HG03060 (cell line): Measurements from ENCODE around the gene GUCY1A2.
"Not testable (repeated sequence)": the region's sequence is repeated elsewhere in the genome, so short reads cannot be mapped to it uniquely, and the experiment has no call there.

Source experiments
- ATAC-seq: cut with Tn5 transposase; IDR thresholded peaks from one replicate; pipeline ENCODE4 v1.9.1; 2021; ENCODE audit warnings: low read depth, moderate number of reproducible peaks; ENCODE audit not compliant: unreplicated experiment

Gene GUCY1A2

GRCh38 chr11:106950067-106950491 lies 68.2 kb downstream of the GUCY1A2 start:
- ATAC-seq: no peak

DNA sequence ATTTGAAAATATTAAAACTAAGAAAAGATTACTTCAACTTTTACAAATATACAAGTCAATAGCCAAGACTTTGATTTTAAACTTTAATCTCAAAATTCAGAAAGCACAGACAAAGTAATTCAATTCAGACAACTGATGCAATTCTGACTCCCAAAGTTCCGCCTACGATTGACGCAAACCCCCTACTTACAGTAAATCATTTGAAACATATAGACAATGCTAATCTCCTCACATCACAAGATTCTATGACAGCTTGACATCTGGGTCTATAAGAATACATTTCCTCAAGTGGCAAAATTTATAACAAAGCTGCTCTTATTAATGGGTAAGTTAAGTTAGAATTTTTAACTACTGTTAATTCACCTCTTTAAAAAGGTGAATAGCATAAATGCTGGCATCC lies 75.2 kb downstream of the GUCY1A2 start:
- no peak for ATAC-seq

GRCh38 chr11:106939157-106939556 lies 79.1 kb downstream of the GUCY1A2 start:
- ATAC-seq: no peak

GRCh38 chr11:106937111-106937510 lies 81.2 kb downstream of the GUCY1A2 start:
- no peak for ATAC-seq

DNA sequence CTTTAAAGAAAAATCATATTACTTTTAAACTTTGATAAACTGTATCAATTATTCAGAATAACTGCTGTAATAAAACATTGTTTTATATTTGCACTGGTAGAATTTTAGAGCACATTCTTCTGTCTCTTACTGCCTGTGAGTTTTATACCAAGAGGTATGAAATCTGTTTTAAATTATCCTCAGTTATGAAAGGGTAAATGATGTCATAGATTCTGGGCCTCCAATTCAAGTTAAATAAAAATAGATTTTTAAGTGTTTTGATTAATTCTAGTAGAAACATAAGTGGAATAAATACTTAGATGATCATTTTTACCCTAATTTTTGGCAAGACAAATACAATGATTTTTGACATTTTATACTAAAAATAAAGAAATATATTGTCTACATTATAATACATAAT lies 93.0 kb downstream of the GUCY1A2 start:
- no peak for ATAC-seq

DNA sequence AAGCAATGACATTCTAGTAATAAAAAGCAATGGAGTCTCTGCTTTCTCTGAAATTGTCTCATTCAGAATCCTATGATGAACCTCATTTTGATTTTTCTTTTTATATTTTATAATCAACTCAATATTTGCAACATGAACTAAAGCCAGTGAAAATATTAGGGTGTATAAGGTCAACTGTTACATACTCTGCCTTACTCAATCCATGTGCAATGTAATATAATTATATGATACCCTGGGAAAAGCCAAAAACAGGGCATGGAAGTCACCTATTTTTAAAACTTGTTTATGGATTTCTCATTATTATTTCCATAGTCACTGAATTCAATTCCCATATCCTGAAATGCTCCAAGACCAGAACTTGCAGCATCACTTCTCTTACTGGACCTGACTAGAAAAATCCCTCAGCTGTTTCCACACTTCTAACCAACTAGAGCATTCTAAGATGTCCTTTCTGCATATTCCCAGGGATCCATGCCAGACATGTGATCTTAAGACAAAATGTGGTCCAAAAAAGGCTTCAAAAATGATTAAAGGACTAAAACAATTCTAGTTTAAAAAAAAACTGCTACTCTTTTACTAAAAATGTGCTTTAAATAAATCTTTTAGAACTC lies 97.3 kb downstream of the GUCY1A2 start:
- ATAC-seq: no peak

- no peak for ATAC-seq
These were observed 100.3 kb downstream of the GUCY1A2 start for GRCh38 chr11:106917973-106918372.

- ATAC-seq: no peak
These were observed 103.9 kb downstream of the GUCY1A2 start for GRCh38 chr11:106914409-106914808.

GRCh38 chr11:106913141-106913540 lies 105.1 kb downstream of the GUCY1A2 start:
- ATAC-seq: no peak

DNA sequence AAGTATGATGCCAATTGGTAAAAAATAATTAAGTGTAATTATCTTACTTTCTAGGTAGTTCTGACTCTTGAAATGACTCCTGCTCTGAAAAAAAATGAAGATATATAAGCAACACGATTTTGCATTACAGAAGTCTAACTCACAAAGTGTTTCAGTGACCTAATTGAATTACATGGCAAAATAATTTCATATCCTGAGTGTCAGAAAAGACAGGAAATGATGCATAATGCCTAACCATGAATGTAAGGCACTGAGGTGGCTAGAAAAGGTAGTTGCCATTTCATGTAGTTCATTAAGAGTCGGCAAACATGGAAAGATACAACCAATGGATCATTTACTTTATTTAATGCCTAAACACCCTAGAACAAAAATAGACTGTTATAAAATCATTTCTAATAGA lies 113.5 kb downstream of the GUCY1A2 start:
- ATAC-seq: no peak

- no peak for ATAC-seq
These were observed 128.6 kb downstream of the GUCY1A2 start for GRCh38 chr11:106889718-106890117.

DNA sequence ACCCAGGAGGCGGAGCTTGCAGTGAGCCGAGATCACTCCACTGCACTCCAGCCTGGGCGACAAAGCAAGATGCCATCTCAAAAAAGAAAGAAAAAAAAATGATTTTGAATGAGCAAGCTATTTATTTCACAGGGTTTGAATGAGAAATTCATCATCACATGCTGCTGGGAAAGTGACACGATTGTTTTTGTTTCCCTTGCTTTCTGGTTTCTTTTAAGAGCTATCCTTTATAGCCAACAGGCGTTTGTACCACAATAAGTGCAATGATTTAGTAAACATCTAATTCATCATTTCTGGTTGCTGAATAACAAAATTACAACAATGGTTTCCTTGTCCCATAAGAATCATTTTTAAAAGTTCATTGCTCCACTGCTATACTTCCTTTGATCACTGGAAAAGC lies 129.9 kb downstream of the GUCY1A2 start:
- ATAC-seq: no peak

- ATAC-seq: not testable (repeated sequence)
These were observed 134.6 kb downstream of the GUCY1A2 start for GRCh38 chr11:106883693-106884092.

DNA sequence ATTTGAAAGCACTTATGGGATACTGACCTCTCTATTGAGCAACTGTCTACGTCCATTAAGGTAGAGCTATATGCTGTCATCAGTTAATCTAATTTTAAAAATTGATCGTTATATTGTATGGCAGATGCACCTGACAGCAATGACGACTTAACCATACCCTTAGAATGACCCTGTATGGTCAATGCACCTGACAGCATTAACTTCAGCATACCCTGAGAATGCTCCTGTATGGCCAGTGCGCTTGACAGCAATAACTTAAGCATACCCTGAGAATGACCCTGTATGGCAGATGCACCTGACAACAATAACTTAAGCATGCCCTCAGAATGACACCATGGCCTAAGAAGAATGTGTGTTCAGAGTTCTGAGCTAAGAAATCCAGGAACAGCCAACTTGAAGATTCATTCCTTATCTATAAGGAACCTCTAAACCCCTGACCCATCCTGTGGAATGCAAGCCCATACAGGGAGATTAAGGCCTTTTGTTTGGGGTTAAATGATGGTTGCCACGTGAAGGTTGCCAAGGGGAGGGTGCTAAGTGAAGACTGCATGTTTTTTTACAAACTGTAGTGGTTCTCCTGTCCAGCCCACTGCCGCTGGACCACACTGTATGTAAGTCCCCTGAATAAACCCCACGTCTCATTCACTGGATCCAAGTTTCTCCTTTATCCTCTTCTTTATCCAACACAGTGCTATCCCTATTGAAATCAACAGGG lies 138.3 kb downstream of the GUCY1A2 start:
- no peak for ATAC-seq

DNA sequence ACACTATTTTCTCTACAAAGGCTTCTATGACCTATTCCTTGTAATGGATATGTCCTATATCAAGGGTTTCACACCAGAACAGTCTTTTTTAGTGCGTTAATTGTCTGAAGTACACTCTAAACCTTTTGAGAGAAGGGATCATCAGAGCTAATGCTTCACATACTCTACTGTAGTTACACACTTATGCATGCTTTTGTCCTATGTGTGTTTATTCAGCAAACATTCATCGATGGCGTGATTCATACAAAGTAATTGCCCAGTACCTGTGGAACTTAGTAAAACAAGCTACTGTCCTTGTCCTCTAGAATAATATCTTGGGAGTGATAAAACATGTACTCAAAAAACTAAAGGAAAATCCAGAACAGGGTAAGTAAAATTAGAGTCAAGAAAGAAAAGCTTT lies 139.2 kb downstream of the GUCY1A2 start:
- no peak for ATAC-seq

DNA sequence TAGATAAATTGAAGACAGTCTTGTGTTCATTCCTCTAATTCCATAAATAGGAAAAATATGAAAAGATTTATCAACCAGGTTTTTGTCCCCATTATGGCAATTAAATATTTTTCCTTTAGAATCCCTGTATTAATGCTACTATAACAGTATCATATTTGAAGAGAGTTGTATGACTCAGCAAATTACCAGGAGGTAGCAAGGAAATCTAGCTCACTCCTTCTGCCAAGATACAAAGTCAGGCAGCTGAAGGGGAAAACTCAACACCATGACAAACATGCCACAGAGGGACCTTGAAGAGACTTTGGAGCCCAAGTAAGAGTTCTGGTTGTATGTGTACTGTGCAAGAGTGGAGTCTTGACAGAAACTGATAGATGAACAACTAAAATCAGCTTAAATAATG lies 143.3 kb downstream of the GUCY1A2 start:
- no peak for ATAC-seq

DNA sequence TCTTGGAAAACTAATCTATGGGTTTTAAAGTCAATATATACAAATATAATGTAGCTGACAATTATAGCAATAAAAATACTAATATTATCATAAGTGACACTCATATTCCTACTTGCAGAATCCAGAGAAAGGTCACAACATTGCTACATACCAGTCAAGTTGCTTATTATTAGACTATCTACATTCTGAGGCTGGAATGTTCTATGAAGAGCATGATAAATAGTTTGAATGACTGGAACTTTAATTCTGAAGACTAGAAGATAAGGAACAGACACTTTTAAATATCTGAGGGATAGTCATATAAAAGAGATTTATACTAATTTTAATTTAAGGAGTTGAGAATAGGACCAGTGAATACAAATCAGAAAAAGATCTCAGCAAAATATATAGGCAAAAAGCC lies 146.0 kb downstream of the GUCY1A2 start:
- ATAC-seq: no peak

DNA sequence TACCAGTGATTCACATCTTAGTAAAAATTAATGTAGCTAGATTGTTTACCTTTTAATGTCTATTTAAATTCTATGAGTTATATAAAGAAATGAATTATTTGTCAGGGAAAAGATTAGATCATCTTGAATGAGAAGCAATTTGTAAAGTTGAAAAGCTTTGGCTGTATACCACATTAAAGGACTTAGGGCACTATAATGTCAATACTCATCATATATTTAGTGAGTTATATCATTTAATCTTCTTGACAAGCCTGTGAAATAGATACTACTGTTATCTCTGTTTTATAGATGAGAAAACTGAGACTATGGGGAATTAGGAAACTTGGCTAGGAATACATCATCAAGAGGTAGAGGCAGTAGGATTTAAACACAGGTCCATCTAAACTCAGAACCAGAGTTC lies 160.1 kb downstream of the GUCY1A2 start:
- no peak for ATAC-seq

GRCh38 chr11:106856566-106856965 lies 161.7 kb downstream of the GUCY1A2 start:
- no peak for ATAC-seq

GRCh38 chr11:106854429-106854828 lies 163.8 kb downstream of the GUCY1A2 start:
- ATAC-seq: no peak

DNA sequence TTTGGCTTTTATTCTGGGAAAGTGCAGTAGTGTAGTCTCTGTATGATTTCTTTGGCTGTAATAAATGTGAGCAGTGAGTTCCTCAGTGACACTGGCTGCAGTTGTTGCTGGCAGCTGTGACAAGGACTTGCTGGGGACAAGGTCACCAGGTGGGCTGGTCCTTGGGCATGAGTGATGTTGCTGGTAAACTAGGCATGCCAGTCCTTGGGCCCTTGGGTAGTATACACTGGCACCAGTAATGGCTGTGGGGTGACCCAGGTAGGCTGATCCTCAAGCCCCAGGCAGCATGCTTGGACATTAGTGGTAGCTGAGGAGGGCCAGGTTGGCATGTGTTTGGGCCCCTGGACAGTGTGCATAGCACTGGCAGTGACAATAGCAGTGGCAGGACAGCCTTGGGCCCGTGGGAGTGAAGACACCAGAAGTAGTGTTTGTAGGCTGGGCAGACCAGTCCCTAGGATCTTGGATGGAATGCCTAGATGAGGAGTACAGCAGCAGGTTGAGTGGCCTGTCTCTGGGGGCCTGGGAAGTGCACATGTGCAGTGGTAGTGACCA lies 164.3 kb downstream of the GUCY1A2 start:
- no peak for ATAC-seq

DNA sequence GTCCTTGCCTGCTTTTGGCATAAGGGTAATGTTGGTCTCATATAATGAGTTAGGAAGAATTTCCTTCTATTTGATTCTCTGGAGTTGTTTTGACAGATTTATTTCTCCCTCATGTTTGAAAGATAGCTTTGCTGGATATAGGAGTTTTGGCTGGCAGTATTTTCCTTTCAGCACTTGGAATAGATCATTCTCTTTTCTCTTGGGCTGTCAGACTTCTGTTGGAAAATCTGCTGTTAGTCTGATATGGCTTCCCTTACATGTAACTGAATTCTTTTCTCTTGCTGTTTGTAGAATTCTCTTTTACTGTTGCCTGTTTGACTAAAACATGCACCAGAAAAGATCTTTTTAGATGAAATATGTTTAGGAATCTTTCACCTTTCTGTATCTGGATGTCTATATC lies 165.5 kb downstream of the GUCY1A2 start:
- no peak for ATAC-seq
